ENCODE measurements around the gene DENND1C.
"Not testable (repeated sequence)": the region's sequence is repeated elsewhere in the genome, so short reads cannot be mapped to it uniquely, and the experiment has no call there.

DENND1C gene

DNA sequence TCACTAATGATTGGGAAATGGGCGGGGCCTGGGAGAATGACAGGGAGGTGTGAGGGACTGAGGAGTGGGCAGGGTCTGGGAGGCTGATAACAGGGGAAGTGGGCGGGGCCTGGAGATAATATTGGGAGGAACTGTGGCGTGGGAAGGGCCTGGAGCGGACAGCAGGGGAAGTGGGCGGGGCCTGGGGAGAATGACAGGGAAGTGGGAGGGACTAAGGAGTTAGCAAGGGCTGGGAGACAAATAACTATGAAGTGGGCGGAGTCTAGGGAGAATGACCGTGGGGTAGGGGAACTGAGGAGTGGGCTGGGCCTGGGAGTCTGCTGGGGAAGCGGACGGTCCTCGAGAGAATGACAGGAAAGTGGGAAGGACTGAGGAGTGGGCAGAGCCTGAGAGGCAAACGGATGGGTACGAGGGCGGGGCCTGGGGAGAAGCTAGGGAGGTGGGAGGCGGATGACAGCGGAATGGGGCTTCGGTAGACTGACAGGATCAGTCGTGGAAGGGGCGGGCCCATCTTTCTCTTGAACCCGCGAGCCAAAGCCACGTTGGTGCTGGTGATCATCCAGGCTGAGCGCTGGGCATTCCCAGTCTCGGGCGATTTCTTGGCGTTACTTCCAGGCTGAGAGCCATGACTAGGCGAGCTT, 34.6 kb upstream of the DENND1C start:
- DNase-seq (ENCODE audit: low read depth), result peak; percentile 86
- TF ChIP-seq, protein P1, sequence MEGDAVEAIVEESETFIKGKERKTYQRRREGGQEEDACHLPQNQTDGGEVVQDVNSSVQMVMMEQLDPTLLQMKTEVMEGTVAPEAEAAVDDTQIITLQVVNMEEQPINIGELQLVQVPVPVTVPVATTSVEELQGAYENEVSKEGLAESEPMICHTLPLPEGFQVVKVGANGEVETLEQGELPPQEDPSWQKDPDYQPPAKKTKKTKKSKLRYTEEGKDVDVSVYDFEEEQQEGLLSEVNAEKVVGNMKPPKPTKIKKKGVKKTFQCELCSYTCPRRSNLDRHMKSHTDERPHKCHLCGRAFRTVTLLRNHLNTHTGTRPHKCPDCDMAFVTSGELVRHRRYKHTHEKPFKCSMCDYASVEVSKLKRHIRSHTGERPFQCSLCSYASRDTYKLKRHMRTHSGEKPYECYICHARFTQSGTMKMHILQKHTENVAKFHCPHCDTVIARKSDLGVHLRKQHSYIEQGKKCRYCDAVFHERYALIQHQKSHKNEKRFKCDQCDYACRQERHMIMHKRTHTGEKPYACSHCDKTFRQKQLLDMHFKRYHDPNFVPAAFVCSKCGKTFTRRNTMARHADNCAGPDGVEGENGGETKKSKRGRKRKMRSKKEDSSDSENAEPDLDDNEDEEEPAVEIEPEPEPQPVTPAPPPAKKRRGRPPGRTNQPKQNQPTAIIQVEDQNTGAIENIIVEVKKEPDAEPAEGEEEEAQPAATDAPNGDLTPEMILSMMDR (IDR thresholded peaks at IDR 0.05; ENCODE audit: low read depth, low read length, missing control alignments), result no peak
- peak overlapping the region; percentile 76 for H3K4me3 ChIP-seq (ENCODE audit: low read depth, low read length)

DNA sequence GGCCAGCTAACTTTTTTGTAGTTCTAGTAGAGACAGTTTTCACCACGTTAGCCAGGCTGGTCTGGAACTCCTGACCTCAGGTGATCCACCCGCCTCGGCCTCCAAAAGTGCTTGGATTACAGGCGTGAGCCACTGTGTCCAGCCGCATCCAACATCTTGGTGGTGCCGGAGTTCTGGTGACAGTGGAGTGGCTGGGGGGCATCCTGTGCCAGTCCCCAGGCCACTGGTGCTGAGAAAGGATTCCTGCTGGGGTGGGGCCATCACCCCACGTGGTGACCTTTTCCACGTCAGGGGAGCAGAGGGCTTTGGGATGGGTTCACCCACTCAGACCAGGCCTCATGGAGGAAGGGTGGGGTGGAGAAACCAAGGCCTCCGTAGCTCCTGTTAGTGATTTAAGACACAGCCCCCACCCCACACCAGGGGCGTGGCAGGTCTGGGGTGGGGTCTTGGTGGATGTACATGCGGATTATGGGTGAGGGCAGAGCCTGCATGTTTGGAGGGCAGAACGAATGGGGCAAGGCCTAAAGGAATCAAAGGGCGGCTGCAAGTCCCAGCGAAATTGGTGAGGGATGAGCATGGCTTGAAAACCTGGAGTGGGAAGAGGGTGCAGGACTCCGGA, 33.4 kb upstream of the DENND1C start:
- TF ChIP-seq, protein P1 (IDR thresholded peaks at IDR 0.05; ENCODE audit: low read depth, low read length, missing control alignments), result no peak
- no peak for DNase-seq (ENCODE audit: low read depth)

DNA sequence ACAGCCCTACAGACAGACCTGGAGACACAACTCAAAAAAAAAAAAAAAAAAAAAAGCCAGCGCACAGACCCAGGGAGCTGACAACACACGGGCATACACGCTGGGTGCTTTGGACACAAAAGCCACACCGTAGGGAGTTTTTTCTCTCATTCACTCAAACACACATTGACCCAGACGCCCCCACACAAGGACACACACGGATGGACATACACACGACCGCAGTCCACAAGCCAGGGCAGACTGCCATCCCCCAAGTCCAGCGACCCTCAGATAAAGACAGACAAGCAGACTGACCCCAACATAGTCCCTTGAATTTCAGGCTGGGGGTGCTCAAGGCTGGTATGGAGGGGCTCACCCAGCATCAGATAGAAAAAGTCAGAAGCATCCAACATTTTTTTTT, 32.5 kb upstream of the DENND1C start:
- DNase-seq (ENCODE audit: low read depth), result no peak
- no peak overlapping the region for H3K4me3 ChIP-seq (ENCODE audit: low read depth, low read length)
- TF ChIP-seq, protein P1 (IDR thresholded peaks at IDR 0.05; ENCODE audit: low read depth, low read length, missing control alignments), result no peak

More for the DNA sequence above, 33.4 kb upstream of the DENND1C start:
- H3K4me3 ChIP-seq (ENCODE audit: low read depth, low read length), result no peak overlapping the region

DNA sequence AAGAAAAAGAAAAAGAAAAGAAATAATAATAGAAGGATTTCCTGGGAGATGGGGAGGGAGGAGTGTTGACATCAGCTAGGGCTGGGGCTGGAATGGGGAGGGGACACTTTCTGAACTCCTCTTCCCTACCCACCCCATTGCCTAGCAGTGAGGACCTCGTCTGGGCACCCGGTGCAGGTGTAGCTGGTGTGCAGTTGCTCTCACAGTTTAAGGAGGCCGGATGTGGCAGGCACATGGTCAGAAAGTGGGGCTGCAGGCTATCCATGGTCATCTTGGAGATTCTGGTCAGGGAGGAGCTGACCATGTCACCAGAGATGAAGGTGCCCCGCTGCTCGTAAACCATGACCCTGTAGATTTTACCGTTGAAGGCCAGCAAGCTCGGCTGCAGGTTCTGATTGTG, 29.0 kb upstream of the DENND1C start:
- no peak overlapping the region for H3K4me3 ChIP-seq (ENCODE audit: low read depth, low read length)
- TF ChIP-seq, protein P1 (IDR thresholded peaks at IDR 0.05; ENCODE audit: low read depth, low read length, missing control alignments), result no peak
- no peak for DNase-seq (ENCODE audit: low read depth)

DNA sequence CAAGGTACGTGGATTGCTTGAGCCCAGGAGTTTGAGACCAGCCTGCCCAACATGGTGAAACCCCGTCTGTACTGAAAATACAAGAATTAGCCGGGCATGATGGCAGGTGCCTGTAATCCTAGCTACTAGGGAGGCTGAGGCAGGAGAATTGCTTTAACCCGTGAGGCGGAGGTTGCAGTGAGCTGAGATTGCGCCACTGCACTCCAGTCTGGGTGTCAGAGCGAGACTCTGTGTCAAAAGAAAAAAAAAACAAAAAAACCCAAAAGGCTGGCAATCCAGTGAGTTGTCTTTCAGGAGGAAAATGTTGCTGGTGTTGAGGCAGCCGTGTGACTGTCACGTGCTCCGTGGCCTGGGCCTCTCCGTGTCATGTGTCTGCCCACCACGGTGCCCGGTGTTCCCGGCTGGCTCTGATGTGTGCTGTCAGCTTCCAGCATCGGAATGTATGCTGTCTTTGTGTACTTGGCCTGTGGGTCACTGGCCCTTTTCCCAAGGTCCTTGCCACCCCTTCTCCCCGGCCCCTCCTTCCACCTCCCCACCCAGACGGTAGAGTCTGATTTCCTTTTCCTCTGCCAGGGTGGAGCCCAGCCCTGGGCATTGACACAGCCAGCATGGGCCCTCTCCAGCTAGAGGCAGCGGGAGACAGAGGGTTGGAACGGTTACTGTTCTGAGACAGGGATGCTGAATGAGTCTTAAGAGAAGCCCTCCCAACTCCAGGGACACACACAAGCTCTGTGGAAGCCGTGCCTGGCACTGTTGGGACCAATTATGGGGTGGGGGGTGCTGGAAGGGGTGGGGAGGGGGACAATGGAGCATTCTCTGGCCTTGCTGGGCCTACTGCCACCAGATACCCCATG, 27.8 kb upstream of the DENND1C start:
- H3K4me3 ChIP-seq (ENCODE audit: low read depth, low read length), result no peak overlapping the region
- no peak for DNase-seq (ENCODE audit: low read depth)
- TF ChIP-seq, protein P1 (IDR thresholded peaks at IDR 0.05; ENCODE audit: low read depth, low read length, missing control alignments), result no peak

DNA sequence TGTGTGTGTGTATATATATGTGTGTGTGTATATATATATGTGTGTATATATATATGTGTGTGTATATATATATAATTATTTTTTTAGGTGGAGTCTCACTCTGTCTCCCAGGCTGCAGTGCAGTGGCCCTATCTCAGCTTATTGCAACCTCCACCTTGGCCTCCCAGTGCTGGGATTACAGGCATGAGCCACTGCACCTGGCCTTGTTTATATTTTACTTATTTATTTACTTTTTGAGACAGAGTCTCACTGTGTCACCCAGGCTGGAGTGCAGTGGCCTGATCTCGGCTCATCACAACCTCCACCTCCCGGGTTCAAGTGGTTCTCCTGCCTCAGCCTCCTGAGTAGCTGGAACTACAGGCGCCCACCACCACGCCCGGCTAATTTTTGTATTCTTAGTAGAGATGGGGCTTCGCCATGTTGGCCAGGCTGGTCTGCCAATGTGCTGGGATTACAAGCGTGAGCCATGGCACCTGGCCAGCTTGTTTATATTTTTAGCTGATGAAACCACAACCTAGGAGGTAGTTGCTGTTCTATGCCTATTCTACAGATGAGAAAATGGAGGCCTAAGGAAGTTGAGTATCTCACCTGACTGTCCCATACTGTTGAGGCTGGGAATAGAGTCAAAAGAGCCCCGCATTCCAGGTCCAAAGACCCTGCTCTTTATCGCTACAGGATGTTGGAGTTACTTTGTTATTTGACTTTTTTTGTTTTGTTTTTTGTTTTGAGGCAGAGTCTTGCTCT, 26.6 kb upstream of the DENND1C start:
- DNase-seq (ENCODE audit: low read depth); H3K4me3 ChIP-seq (ENCODE audit: low read depth, low read length): not testable (repeated sequence)

Measured in GM12864 (cell line).